ENCODE measurements around the gene NSFL1C.

The NSFL1C gene

GRCh38 chr20:1472556-1473245 lies 6.1 kb upstream of the NSFL1C start:
- H3K9me2 ChIP-seq (replicated peaks; ENCODE audit: insufficient read depth, low read length) = no peaks in the 10 kb centered on the region
- TF ChIP-seq CTCF (IDR thresholded peaks at IDR 0.05; ENCODE audit: insufficient read depth, low read length, poor library complexity, severe bottlenecking) = no peak
- no peak for TF ChIP-seq EZH2phosphoT487 (conservative IDR thresholded peaks at IDR 0.05; ENCODE audit: low read length)
- H3K9ac ChIP-seq (ENCODE audit: low read length) = no peak overlapping the region
- H2AFZ ChIP-seq (ENCODE audit: low read depth, low read length, severe bottlenecking) = no peak overlapping the region
- H3K4me3 ChIP-seq (ENCODE audit: insufficient read depth, low read length, poor library complexity, severe bottlenecking) = no peak overlapping the region
- no peak overlapping the region for H3K4me2 ChIP-seq (ENCODE audit: low read depth, low read length, poor library complexity, severe bottlenecking)
- no peaks in the 10 kb centered on the region for H3K9me3 ChIP-seq (ENCODE audit: insufficient read depth, low read length)
- no peaks in the 10 kb centered on the region for H3K36me3 ChIP-seq (ENCODE audit: low read length)
- H4K20me1 ChIP-seq (ENCODE audit: low read depth, low read length) = no peaks in the 10 kb centered on the region
- H3K27me3 ChIP-seq (ENCODE audit: low read length) = no peaks in the 10 kb centered on the region
- no peaks in the 10 kb centered on the region for H3K79me2 ChIP-seq (ENCODE audit: insufficient read depth, low read length)
- no peak overlapping the region for H3K27ac ChIP-seq (ENCODE audit: low read depth, low read length)
- H3F3A ChIP-seq (ENCODE audit: insufficient read depth) = no peaks in the 10 kb centered on the region

GRCh38 chr20:1471242-1471641 lies 4.6 kb upstream of the NSFL1C start:
- Histone ChIP-seq H3K27me3 (ENCODE audit: low read length) (no peaks in the 10 kb centered on the region), H3F3A (ENCODE audit: insufficient read depth) (no peaks in the 10 kb centered on the region), H2AFZ (ENCODE audit: low read depth, low read length, severe bottlenecking) (no peak overlapping the region), H3K4me3 (ENCODE audit: insufficient read depth, low read length, poor library complexity, severe bottlenecking) (no peak overlapping the region), H3K36me3 (ENCODE audit: low read length) (no peaks in the 10 kb centered on the region), H3K79me2 (ENCODE audit: insufficient read depth, low read length) (peaks cover 2% of the 10 kb centered on the region; the same call in 1 of the 2 replicates), H3K4me2 (ENCODE audit: low read depth, low read length, poor library complexity, severe bottlenecking) (no peak overlapping the region), H3K9me3 (ENCODE audit: insufficient read depth, low read length) (no peaks in the 10 kb centered on the region), H4K20me1 (ENCODE audit: low read depth, low read length) (no peaks in the 10 kb centered on the region), H3K9ac (ENCODE audit: low read length) (no peak overlapping the region), H3K9me2 (replicated peaks; ENCODE audit: insufficient read depth, low read length) (no peaks in the 10 kb centered on the region), H3K27ac (ENCODE audit: low read depth, low read length) (no peak overlapping the region)
- TF ChIP-seq EZH2phosphoT487 (conservative IDR thresholded peaks at IDR 0.05; ENCODE audit: low read length) (no peak), CTCF (IDR thresholded peaks at IDR 0.05; ENCODE audit: insufficient read depth, low read length, poor library complexity, severe bottlenecking) (no peak)

GRCh38 chr20:1469925-1470571 lies 3.4 kb upstream of the NSFL1C start:
- no peak overlapping the region for H3K4me3 ChIP-seq (ENCODE audit: insufficient read depth, low read length, poor library complexity, severe bottlenecking)
- H3F3A ChIP-seq (ENCODE audit: insufficient read depth) = no peaks in the 10 kb centered on the region
- peaks cover 14% of the 10 kb centered on the region for H3K79me2 ChIP-seq (ENCODE audit: insufficient read depth, low read length)
- no peaks in the 10 kb centered on the region for H3K9me2 ChIP-seq (replicated peaks; ENCODE audit: insufficient read depth, low read length)
- H3K9ac ChIP-seq (ENCODE audit: low read length) = no peak overlapping the region
- H4K20me1 ChIP-seq (ENCODE audit: low read depth, low read length) = no peaks in the 10 kb centered on the region
- H2AFZ ChIP-seq (ENCODE audit: low read depth, low read length, severe bottlenecking) = no peak overlapping the region
- no peak overlapping the region for H3K27ac ChIP-seq (ENCODE audit: low read depth, low read length)
- H3K36me3 ChIP-seq (ENCODE audit: low read length) = no peaks in the 10 kb centered on the region
- no peak overlapping the region for H3K4me2 ChIP-seq (ENCODE audit: low read depth, low read length, poor library complexity, severe bottlenecking)
- no peaks in the 10 kb centered on the region for H3K9me3 ChIP-seq (ENCODE audit: insufficient read depth, low read length)
- TF ChIP-seq CTCF (IDR thresholded peaks at IDR 0.05; ENCODE audit: insufficient read depth, low read length, poor library complexity, severe bottlenecking) (peak; percentile 68), EZH2phosphoT487 (conservative IDR thresholded peaks at IDR 0.05; ENCODE audit: low read length) (no peak)
- no peaks in the 10 kb centered on the region for H3K27me3 ChIP-seq (ENCODE audit: low read length)

Measured in SU-DHL-6 (cell line).